Hepatocyte (in vitro differentiated cells): Measurements from ENCODE around the gene EIPR1.

Experiments used
- CTCF ChIP-seq: fragments of 200-600 bp; sonication (generic); IDR thresholded peaks from 2 replicates; pipeline ENCODE4 v1.5.1; 2016; ENCODE audit warnings: antibody characterized with exemption, mild to moderate bottlenecking; ENCODE audit not compliant: poor library complexity
- EZH2 ChIP-seq: fragments of 200-600 bp; sonication (generic); IDR thresholded peaks from 2 replicates; pipeline ENCODE4 v1.6.1; 2016; ENCODE audit warnings: antibody characterized with exemption, mild to moderate bottlenecking, borderline replicate concordance

- TF ChIP-seq CTCF (no peak), EZH2 (no peak)
Observed at GRCh38 chr2:3182848-3183247, 194.8 kb downstream of the EIPR1 start.
